DOHH2 (cell line): Measurements from ENCODE around the gene HECTD1.

Experiments used
- CTCF ChIP-seq: fragments of 200-600 bp; sonication (generic); IDR thresholded peaks from one replicate; pipeline ENCODE4 v1.5.1; 2014; ENCODE audit warnings: antibody characterized with exemption, mild to moderate bottlenecking, low read depth, low read length; ENCODE audit not compliant: poor library complexity, severe bottlenecking
- EZH2phosphoT487 ChIP-seq: fragments of 200-600 bp; sonication (generic); IDR thresholded peaks from 2 replicates; pipeline ENCODE4 v1.6.1; 2017; ENCODE audit warnings: borderline replicate concordance, mild to moderate bottlenecking, antibody characterized with exemption, low read length, moderate library complexity, mixed read lengths

GRCh38 chr14:31201111-31201510, 6.5 kb downstream of the HECTD1 start:
- TF ChIP-seq CTCF (no peak), EZH2phosphoT487 (no peak)
